HepG2 (cell line): ENCODE data around the gene CACNA1C. TPM values are rescaled to one million over a fixed set of nuclear protein-coding genes. Genes with fewer than 3 reads are reported as not detected.
A peak's percentile ranks its signal among the peaks of the same experiment; 100 is the strongest.

Experiments used
- ATAC-seq: fragments of 200-7000 bp; cut with Tn5 transposase; 3 replicates; pipeline ENCODE4 v1.9.1; 2020; ENCODE audit warnings: mild to moderate bottlenecking, moderate library complexity
- BruUV-seq: library from RNA; stranded (reverse); fragments of 400-500 nt; replicated peaks from 2 replicates; lab custom pipeline; 2021; lab: Mats Ljungman, UMichigan
- CTCF ChIA-PET: fragments of 300-600 bp; formaldehyde crosslinking; extraction: SDS; loops from one replicate; lab custom pipeline; 2021; ENCODE audit warnings: low total read pairs, inconsistent platforms, low intra/inter-chr PET ratio; lab: Yijun Ruan, JAX
- POLR2A ChIA-PET: fragments of 350-600 bp; sonication (Branson Sonifier 250); formaldehyde crosslinking; loops from one replicate; lab custom pipeline; 2020; ENCODE audit warnings: antibody characterized with exemption, inconsistent platforms; lab: Yijun Ruan, JAX
- DNase-seq: peaks from one replicate; pipeline ENCODE4 v3.0.0-alpha.2; 2015; ENCODE audit warnings: low spot score
- FAIRE-seq: peaks from 3 replicates; lab custom pipeline; 2011; peaks lifted over from hg19 to GRCh38; lab: Jason Lieb, UNC
- H2AFZ ChIP-seq: one replicate; pipeline ENCODE4 v1.6.1; 2011; ENCODE audit warnings: low read length, inconsistent platforms
- H3K27ac ChIP-seq: fragments of 300-600 bp; 3 replicates; pipeline ENCODE4 v1.8.0; 2011; ENCODE audit warnings: mixed run types, mild to moderate bottlenecking, mixed read lengths, low read length, inconsistent platforms; ENCODE audit not compliant: insufficient read depth; ENCODE audit errors: extremely low read length
- H3K27me3 ChIP-seq, 2 experiments: fragments of 200-600 bp in 1 of 2; 2 replicates in 1 of 2; 3 replicates in 1 of 2; pipeline versions ENCODE4 v1.6.0 to v1.8.0; 2011; ENCODE audit warnings: low read length in 2 of 2, mild to moderate bottlenecking in 2 of 2, moderate library complexity in 2 of 2, inconsistent platforms in 1 of 2; ENCODE audit not compliant: insufficient read depth in 2 of 2, control insufficient read depth in 1 of 2
- H3K36me3 ChIP-seq, 2 experiments: fragments of 200-600 bp in 1 of 2; replicated peaks in 1 of 2; 2 replicates in 1 of 2; 3 replicates in 1 of 2; pipeline versions ENCODE4 v1.5.1 to v1.8.0; 2011; ENCODE audit warnings: low read length in 2 of 2, inconsistent platforms in 1 of 2; ENCODE audit not compliant: insufficient read depth in 2 of 2, control insufficient read depth in 1 of 2
- H3K4me1 ChIP-seq: 2 replicates; pipeline ENCODE4 v1.5.1; 2012; ENCODE audit warnings: low read length, inconsistent platforms; ENCODE audit not compliant: insufficient read depth
- H3K4me2 ChIP-seq: 2 replicates; pipeline ENCODE4 v1.6.0; 2011; ENCODE audit warnings: low read depth, low read length, inconsistent platforms
- H3K4me3 ChIP-seq, 3 experiments: fragments of 200-600 bp in 1 of 3; sonication (generic), shearing (Covaris generic) in 1 of 3; replicated peaks in 1 of 3; 2 replicates each; pipeline ENCODE4 v1.5.1; 2011 to 2016; ENCODE audit warnings: low read length in 3 of 3, inconsistent platforms in 2 of 3, low read depth in 2 of 3, mild to moderate bottlenecking in 2 of 3, control low read depth in 1 of 3, mixed read lengths in 1 of 3; ENCODE audit not compliant: insufficient read depth in 1 of 3
- H3K79me2 ChIP-seq: one replicate; pipeline ENCODE4 v1.6.1; 2011; ENCODE audit warnings: low read length, inconsistent platforms; ENCODE audit not compliant: insufficient read depth
- H3K9ac ChIP-seq: 2 replicates; pipeline ENCODE4 v1.6.0; 2011; ENCODE audit warnings: mild to moderate bottlenecking, low read depth, low read length, inconsistent platforms; ENCODE audit not compliant: insufficient read depth
- H3K9me3 ChIP-seq: 2 replicates; pipeline ENCODE4 v1.5.1; 2012; ENCODE audit warnings: mild to moderate bottlenecking, low read length
- H4K20me1 ChIP-seq: 2 replicates; pipeline ENCODE4 v1.6.0; 2011; ENCODE audit warnings: inconsistent platforms, mild to moderate bottlenecking, low read length, moderate library complexity; ENCODE audit not compliant: insufficient read depth
- CC2D1A ChIP-seq: sonication (generic); formaldehyde crosslinking; IDR thresholded peaks from 2 replicates; pipeline ENCODE4 v1.8.1; 2023; ENCODE audit warnings: mild to moderate bottlenecking, missing genetic modification reagents
- ESRRA ChIP-seq: sonication (generic); formaldehyde crosslinking; IDR thresholded peaks from 2 replicates; pipeline ENCODE4 v1.5.1; 2020; ENCODE audit warnings: mild to moderate bottlenecking, low read depth, missing genetic modification reagents
- FOXC1 ChIP-seq: sonication (generic); formaldehyde crosslinking; IDR thresholded peaks from 2 replicates; pipeline ENCODE4 v1.8.0; 2022; ENCODE audit warnings: mild to moderate bottlenecking, missing genetic modification reagents, borderline replicate concordance
- SP2 ChIP-seq: sonication (generic); formaldehyde crosslinking; IDR thresholded peaks from 2 replicates; pipeline ENCODE4 v1.5.1; 2020; ENCODE audit warnings: mild to moderate bottlenecking, missing genetic modification reagents
- ZKSCAN1 ChIP-seq: fragments of 150-350 bp; IDR thresholded peaks from 2 replicates; pipeline ENCODE4 v1.6.1; 2014; ENCODE audit warnings: low read length
- ZNF17 ChIP-seq: sonication (generic); formaldehyde crosslinking; IDR thresholded peaks from 2 replicates; pipeline ENCODE4 v1.5.0; 2020; ENCODE audit warnings: mild to moderate bottlenecking, missing genetic modification reagents
- ZNF468 ChIP-seq: sonication (generic); formaldehyde crosslinking; IDR thresholded peaks from 2 replicates; pipeline ENCODE4 v1.8.0; 2022; ENCODE audit warnings: mild to moderate bottlenecking, moderate library complexity, missing genetic modification reagents
- ZNF841 ChIP-seq: sonication (generic); formaldehyde crosslinking; IDR thresholded peaks from 2 replicates; pipeline ENCODE4 v1.8.1; 2023; ENCODE audit warnings: missing genetic modification reagents, borderline replicate concordance
- WGBS: methylation state at CpG from one replicate; pipeline ENCODE4 v1.1.6; 2017; ENCODE audit warnings: low lambda C conversion rate; 5-methylcytosine and 5-hydroxymethylcytosine counted together
- in situ Hi-C: cut with HindIII; loops from 2 replicates; pipeline ENCODE4 v1.10.0; 2017; ENCODE audit warnings: low pct_unique_long_range_greater_than_20kb; ENCODE audit not compliant: extremely low pct_ligation_motif_present
- intact Hi-C: fragments of 100-400 bp; cut with micrococcal nuclease; formaldehyde crosslinking; loops from one replicate; pipeline ENCODE4 v1.10.0; 2022; ENCODE audit not compliant: unreplicated experiment
- polyA plus RNA-seq, 8 experiments: library from polyadenylated mRNA; depleted of rRNA in 3 of 8; stranded (reverse) in 7 of 8; unstranded in 1 of 8; fragments of >200 nt; fragmentation: Illumina TruSeq in 4 of 8; extraction: Trizol in 4 of 8; gene quantifications; 2 replicates each; pipeline versions ENCODE4 v1.2.1 to v1.2.3, GENCODE V29; 2011 to 2016; ENCODE audit warnings: low read depth in 4 of 8, missing spikeins in 1 of 8, mixed read lengths in 1 of 8; ENCODE audit not compliant: insufficient read depth in 1 of 8
- total RNA-seq, 5 experiments: library from RNA; depleted of rRNA; stranded (reverse); fragments of >200 nt; fragmentation: Illumina TruSeq; extraction: Trizol; gene quantifications; 2 replicates each; pipeline ENCODE4 v1.2.3, GENCODE V29; 2016; ENCODE audit warnings: low read depth in 1 of 5
- TF ChIP-seq, protein P1 (sequence below): sonication (generic); formaldehyde crosslinking; IDR thresholded peaks from 2 replicates; pipeline ENCODE4 v1.9.0; 2021; ENCODE audit warnings: mild to moderate bottlenecking, missing genetic modification reagents
- TF ChIP-seq, protein P2 (sequence below): IDR thresholded peaks from 2 replicates; pipeline ENCODE4 v1.6.1; 2016

Gene CACNA1C
- total and polyA plus RNA-seq, 2 of the 13 experiments (the other 11 are each of a cell fraction or from before 2014, with no cell fraction given): not detected

DNA sequence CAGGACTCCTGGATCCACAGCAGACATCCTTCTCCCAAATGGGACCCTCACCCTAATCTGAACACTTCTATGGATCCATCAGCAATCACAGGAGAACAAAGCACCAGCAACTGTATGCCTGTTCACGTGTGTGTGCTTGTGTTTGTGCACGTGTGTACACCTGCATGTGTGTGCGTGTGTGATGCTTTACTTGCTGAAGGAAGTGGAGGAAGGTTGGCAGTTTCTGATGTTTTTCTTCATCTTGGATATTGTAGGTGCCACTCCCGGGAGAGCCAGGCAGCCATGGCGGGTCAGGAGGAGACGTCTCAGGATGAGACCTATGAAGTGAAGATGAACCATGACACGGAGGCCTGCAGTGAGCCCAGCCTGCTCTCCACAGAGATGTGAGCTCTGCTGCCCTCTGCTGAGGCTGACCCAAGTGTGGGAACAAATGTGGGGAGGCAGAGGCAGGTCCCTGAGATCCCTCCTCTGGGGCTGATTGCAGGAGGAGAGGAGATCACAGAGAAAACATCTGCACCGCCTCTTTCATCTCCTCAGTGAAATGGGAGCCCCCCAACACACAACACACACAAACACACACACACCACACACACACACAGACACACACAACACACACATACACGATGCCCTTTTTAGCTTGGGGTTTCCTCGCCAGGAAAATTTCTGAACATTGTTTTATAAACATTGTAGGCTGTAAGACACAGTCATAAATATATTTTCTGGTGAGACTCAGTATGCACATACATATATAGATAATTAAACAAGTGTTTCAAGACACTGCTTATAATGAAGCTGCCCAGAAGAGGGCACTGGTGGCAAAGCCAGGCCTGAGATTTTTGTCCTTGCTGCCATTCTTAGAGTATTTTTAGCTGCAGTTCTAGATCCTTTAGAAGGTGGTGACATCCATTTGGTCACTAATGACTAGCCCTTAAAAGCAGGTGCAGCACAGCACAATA, 629.8 kb downstream of the CACNA1C start (continued):
- TF ChIP-seq, protein P1, sequence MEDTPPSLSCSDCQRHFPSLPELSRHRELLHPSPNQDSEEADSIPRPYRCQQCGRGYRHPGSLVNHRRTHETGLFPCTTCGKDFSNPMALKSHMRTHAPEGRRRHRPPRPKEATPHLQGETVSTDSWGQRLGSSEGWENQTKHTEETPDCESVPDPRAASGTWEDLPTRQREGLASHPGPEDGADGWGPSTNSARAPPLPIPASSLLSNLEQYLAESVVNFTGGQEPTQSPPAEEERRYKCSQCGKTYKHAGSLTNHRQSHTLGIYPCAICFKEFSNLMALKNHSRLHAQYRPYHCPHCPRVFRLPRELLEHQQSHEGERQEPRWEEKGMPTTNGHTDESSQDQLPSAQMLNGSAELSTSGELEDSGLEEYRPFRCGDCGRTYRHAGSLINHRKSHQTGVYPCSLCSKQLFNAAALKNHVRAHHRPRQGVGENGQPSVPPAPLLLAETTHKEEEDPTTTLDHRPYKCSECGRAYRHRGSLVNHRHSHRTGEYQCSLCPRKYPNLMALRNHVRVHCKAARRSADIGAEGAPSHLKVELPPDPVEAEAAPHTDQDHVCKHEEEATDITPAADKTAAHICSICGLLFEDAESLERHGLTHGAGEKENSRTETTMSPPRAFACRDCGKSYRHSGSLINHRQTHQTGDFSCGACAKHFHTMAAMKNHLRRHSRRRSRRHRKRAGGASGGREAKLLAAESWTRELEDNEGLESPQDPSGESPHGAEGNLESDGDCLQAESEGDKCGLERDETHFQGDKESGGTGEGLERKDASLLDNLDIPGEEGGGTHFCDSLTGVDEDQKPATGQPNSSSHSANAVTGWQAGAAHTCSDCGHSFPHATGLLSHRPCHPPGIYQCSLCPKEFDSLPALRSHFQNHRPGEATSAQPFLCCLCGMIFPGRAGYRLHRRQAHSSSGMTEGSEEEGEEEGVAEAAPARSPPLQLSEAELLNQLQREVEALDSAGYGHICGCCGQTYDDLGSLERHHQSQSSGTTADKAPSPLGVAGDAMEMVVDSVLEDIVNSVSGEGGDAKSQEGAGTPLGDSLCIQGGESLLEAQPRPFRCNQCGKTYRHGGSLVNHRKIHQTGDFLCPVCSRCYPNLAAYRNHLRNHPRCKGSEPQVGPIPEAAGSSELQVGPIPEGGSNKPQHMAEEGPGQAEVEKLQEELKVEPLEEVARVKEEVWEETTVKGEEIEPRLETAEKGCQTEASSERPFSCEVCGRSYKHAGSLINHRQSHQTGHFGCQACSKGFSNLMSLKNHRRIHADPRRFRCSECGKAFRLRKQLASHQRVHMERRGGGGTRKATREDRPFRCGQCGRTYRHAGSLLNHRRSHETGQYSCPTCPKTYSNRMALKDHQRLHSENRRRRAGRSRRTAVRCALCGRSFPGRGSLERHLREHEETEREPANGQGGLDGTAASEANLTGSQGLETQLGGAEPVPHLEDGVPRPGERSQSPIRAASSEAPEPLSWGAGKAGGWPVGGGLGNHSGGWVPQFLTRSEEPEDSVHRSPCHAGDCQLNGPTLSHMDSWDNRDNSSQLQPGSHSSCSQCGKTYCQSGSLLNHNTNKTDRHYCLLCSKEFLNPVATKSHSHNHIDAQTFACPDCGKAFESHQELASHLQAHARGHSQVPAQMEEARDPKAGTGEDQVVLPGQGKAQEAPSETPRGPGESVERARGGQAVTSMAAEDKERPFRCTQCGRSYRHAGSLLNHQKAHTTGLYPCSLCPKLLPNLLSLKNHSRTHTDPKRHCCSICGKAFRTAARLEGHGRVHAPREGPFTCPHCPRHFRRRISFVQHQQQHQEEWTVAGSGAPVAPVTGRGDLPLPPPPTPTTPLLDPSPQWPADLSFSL (CRISPR knock-in tag): peak; percentile 95

DNA sequence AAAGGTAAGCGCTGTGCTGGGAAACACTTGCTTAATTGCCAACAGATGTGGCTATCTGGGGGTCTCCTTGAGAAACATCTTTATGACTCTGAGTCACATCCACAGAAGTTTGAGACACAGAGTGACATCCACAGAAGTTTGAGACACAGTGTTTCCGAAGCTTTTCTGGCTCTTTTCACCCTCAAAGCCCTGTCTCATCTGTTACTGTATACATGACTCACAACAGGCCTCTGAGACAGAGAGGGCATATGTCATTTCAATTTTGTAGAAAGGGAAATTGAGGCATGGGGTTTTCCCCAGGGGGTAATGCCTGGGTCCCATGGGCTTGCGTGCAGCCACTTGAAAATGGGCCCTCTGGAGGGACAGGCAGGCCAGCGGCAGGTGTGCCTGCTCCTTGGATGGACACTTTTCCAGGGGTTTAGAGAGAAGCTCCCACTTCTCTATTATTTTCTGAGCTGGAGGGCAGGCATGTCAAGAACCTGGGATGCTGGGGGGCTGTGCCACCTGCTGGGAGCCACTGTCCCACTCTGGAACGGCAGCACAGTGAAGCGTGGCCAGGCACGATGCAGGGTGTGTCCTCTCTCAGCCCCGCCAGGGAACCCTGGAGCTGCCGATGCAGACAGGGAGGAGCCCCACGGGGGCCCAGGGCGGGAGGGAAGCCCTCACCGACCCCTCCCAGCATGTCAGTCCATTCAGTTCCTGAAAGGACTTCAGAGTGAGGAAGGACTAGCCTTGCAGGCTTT, 630.7 kb downstream of the CACNA1C start:
- no peak overlapping the region for H3K9ac ChIP-seq
- no peak overlapping the region for H3K27ac ChIP-seq
- no peak for TF ChIP-seq CC2D1A (CRISPR knock-in tag)
- no peak for TF ChIP-seq ESRRA (CRISPR knock-in tag)
- TF ChIP-seq ZNF841 (CRISPR knock-in tag): no peak
- TF ChIP-seq ZKSCAN1: no peak
- no peak for TF ChIP-seq ZNF468 (CRISPR knock-in tag)
- TF ChIP-seq FOXC1 (CRISPR knock-in tag): no peak
- TF ChIP-seq, protein P2, sequence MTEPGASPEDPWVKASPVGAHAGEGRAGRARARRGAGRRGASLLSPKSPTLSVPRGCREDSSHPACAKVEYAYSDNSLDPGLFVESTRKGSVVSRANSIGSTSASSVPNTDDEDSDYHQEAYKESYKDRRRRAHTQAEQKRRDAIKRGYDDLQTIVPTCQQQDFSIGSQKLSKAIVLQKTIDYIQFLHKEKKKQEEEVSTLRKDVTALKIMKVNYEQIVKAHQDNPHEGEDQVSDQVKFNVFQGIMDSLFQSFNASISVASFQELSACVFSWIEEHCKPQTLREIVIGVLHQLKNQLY: no peak
- TF ChIP-seq ZNF17 (CRISPR knock-in tag): no peak
- TF ChIP-seq SP2 (CRISPR knock-in tag): no peak
- peaks cover 4 to 21% of the 10 kb centered on the region in 2 experiments; a peak in 4 of 5 replicates for H3K27me3 ChIP-seq
- no peak overlapping the region for H3K4me2 ChIP-seq
- POLR2A ChIA-PET: no interaction called here
- 17% methylated on average over 6 of the region's 12 CpGs for WGBS
- in situ Hi-C loops (no loop called here), intact Hi-C loops (no loop called here)
- BruUV-seq: no TSS peak
- no peak overlapping the region for H3K4me3 ChIP-seq
- no peaks in the 10 kb centered on the region for H3K36me3 ChIP-seq
- no peak for ATAC-seq
- H2AFZ ChIP-seq: no peak overlapping the region
- no peaks in the 10 kb centered on the region for H3K79me2 ChIP-seq
- H3K9me3 ChIP-seq: no peaks in the 10 kb centered on the region
- CTCF ChIA-PET: no interaction called here
- no peak for DNase-seq
- H3K4me1 ChIP-seq: no peaks in the 10 kb centered on the region
- no peaks in the 10 kb centered on the region; the same call in 1 of the 2 replicates for H4K20me1 ChIP-seq
- no peak for FAIRE-seq
